HCT116 (cell line): Measurements from ENCODE around the gene ABLIM1. TPM values are rescaled to one million over a fixed set of nuclear protein-coding genes. Genes with fewer than 3 reads are reported as not detected.

Source experiments
- ATAC-seq: fragments of 200-7000 bp; cut with Tn5 transposase; 2 replicates; pipeline ENCODE4 v1.9.1; 2020; ENCODE audit warnings: mild to moderate bottlenecking, moderate library complexity
- BruUV-seq: library from RNA; stranded (reverse); fragments of 400-500 nt; replicated peaks from 2 replicates; lab custom pipeline; 2021; lab: Mats Ljungman, UMichigan
- CTCF ChIA-PET: fragments of 300-600 bp; sonication (Branson Sonifier 250); formaldehyde crosslinking; loops from one replicate; lab custom pipeline; 2021; ENCODE audit warnings: antibody characterized with exemption; lab: Charles Lee
- POLR2A ChIA-PET: fragments of 300-600, 350-600 bp; sonication (Branson Sonifier 250); formaldehyde crosslinking; loops from one replicate; lab custom pipeline; 2021; ENCODE audit warnings: antibody characterized with exemption; lab: Charles Lee
- RAD21 ChIA-PET, 2 experiments: fragments of 300-600 bp; sonication (Branson Sonifier 250); formaldehyde crosslinking; loops; one replicate each; lab custom pipeline; 2023; ENCODE audit warnings: low total read pairs in 2 of 2; ENCODE audit not compliant: uncharacterized antibody in 2 of 2, unreplicated experiment in 2 of 2, low non-redundant PET in 1 of 2; lab: Charles Lee
- DNase-seq: peaks from one replicate; pipeline ENCODE4 v3.0.0-alpha.2; 2010; ENCODE audit warnings: low read depth, low spot score
- H2AFZ ChIP-seq: fragments of 200-600 bp; shearing (Covaris generic), sonication (generic); 2 replicates; pipeline ENCODE4 v1.6.1; 2017; ENCODE audit warnings: low read depth, mixed run types, mixed read lengths, antibody characterized with exemption, low read length; ENCODE audit not compliant: poor library complexity, severe bottlenecking
- H3K27ac ChIP-seq: 2 replicates; pipeline ENCODE4 v1.5.1; 2012; ENCODE audit warnings: low read depth, low read length
- H3K27me3 ChIP-seq: fragments of 200-600 bp; sonication (generic); 2 replicates; pipeline ENCODE4 v1.6.1; 2016; ENCODE audit warnings: mixed run types, low read length, mixed read lengths; ENCODE audit not compliant: insufficient read depth
- H3K36me3 ChIP-seq, 2 experiments: fragments of 200-500 bp in 1 of 2; fragments of 200-600 bp in 1 of 2; sonication (Bioruptor generic) in 1 of 2; sonication (generic) in 1 of 2; 2 replicates each; pipeline versions ENCODE4 v1.5.1 to v1.6.1; 2014 to 2016; ENCODE audit warnings: low read length in 2 of 2, inconsistent platforms in 1 of 2, mixed read lengths in 1 of 2, mixed run types in 1 of 2; ENCODE audit not compliant: insufficient read depth in 2 of 2, control insufficient read depth in 1 of 2
- H3K4me1 ChIP-seq, 2 experiments: fragments of 200-600 bp in 1 of 2; sonication (generic) in 1 of 2; 2 replicates each; pipeline versions ENCODE4 v1.5.1 to v1.6.1; 2012 to 2017; ENCODE audit warnings: low read length in 2 of 2, inconsistent platforms in 1 of 2, mild to moderate bottlenecking in 1 of 2, mixed read lengths in 1 of 2, mixed run types in 1 of 2, moderate library complexity in 1 of 2; ENCODE audit not compliant: insufficient read depth in 2 of 2, control insufficient read depth in 1 of 2
- H3K4me2 ChIP-seq: fragments of 200-600 bp; sonication (generic); 2 replicates; pipeline ENCODE4 v1.6.1; 2017; ENCODE audit warnings: mixed run types, low read length, mixed read lengths
- H3K4me3 ChIP-seq, 2 experiments: fragments of 200-600 bp in 1 of 2; sonication (generic) in 1 of 2; replicated peaks in 1 of 2; 2 replicates each; pipeline ENCODE4 v1.5.1; 2011 to 2016; ENCODE audit warnings: low read length in 2 of 2, control low read depth in 1 of 2, low read depth in 1 of 2, mild to moderate bottlenecking in 1 of 2, mixed read lengths in 1 of 2, mixed run types in 1 of 2
- H3K79me2 ChIP-seq: fragments of 200-600 bp; sonication (generic); 2 replicates; pipeline ENCODE4 v1.6.1; 2017; ENCODE audit warnings: mild to moderate bottlenecking, mixed run types, low read length, moderate library complexity, mixed read lengths; ENCODE audit not compliant: insufficient read depth
- H3K9ac ChIP-seq: fragments of 200-600 bp; sonication (generic); 2 replicates; pipeline ENCODE4 v1.6.1; 2016; ENCODE audit warnings: low read length, mixed read lengths
- H3K9me2 ChIP-seq: fragments of 200-600 bp; sonication (generic), shearing (Covaris generic); 2 replicates; pipeline ENCODE4 v1.6.1; 2017; ENCODE audit warnings: mixed run types, mild to moderate bottlenecking, moderate library complexity; ENCODE audit not compliant: insufficient read depth
- H3K9me3 ChIP-seq, 2 experiments: fragments of 200-500 bp in 1 of 2; fragments of 200-600 bp in 1 of 2; sonication (Bioruptor generic) in 1 of 2; sonication (generic) in 1 of 2; 2 replicates each; pipeline ENCODE4 v1.6.1; 2014 to 2017; ENCODE audit warnings: low read length in 2 of 2, mixed read lengths in 2 of 2, inconsistent platforms in 1 of 2, low read depth in 1 of 2, mild to moderate bottlenecking in 1 of 2, mixed run types in 1 of 2, moderate library complexity in 1 of 2; ENCODE audit not compliant: control insufficient read depth in 1 of 2, insufficient read depth in 1 of 2
- H4K20me1 ChIP-seq: fragments of 200-600 bp; sonication (generic), shearing (Covaris generic); 2 replicates; pipeline ENCODE4 v1.6.1; 2017; ENCODE audit warnings: mixed run types, mild to moderate bottlenecking, moderate library complexity; ENCODE audit not compliant: insufficient read depth
- CBX3 ChIP-seq: IDR thresholded peaks from 2 replicates; pipeline ENCODE4 v1.6.1; 2012; ENCODE audit warnings: low read depth
- CTCF ChIP-seq, 3 experiments: fragments of 200-600 bp in 1 of 3; sonication (generic) in 1 of 3; IDR thresholded peaks in 2 of 3; conservative IDR thresholded peaks in 1 of 3; 2 replicates each; pipeline ENCODE4 v1.5.1; 2012 to 2017; ENCODE audit warnings: low read depth in 2 of 3, low read length in 2 of 3, antibody characterized with exemption in 1 of 3, borderline replicate concordance in 1 of 3, control low read depth in 1 of 3, mild to moderate bottlenecking in 1 of 3, mixed read lengths in 1 of 3, mixed run types in 1 of 3, moderate library complexity in 1 of 3; ENCODE audit not compliant: insufficient read depth in 1 of 3
- EGR1 ChIP-seq: IDR thresholded peaks from 2 replicates; pipeline ENCODE4 v1.6.1; 2012; ENCODE audit warnings: low read depth
- EZH2 ChIP-seq: fragments of 200-600 bp; sonication (generic); IDR thresholded peaks from 2 replicates; pipeline ENCODE4 v1.6.1; 2017; ENCODE audit warnings: antibody characterized with exemption, mixed run types
- EZH2phosphoT487 ChIP-seq: fragments of 200-600 bp; IDR thresholded peaks from 2 replicates; pipeline ENCODE4 v1.6.1; 2018; ENCODE audit warnings: antibody characterized with exemption, borderline replicate concordance
- FOSL1 ChIP-seq: IDR thresholded peaks from 2 replicates; pipeline ENCODE4 v1.6.1; 2012; ENCODE audit warnings: low read depth
- MAX ChIP-seq: IDR thresholded peaks from 2 replicates; pipeline ENCODE4 v1.6.1; 2012
- POLR2A ChIP-seq: IDR thresholded peaks from 2 replicates; pipeline ENCODE4 v1.7.0; 2011; ENCODE audit warnings: borderline replicate concordance; ENCODE audit not compliant: insufficient read depth, insufficient read length; ENCODE audit errors: extremely low read depth
- RAD21 ChIP-seq: IDR thresholded peaks from 2 replicates; pipeline ENCODE4 v1.6.1; 2012; ENCODE audit warnings: low read depth, mild to moderate bottlenecking
- REST ChIP-seq: IDR thresholded peaks from 2 replicates; pipeline ENCODE4 v1.6.1; 2012; ENCODE audit warnings: low read depth
- SIN3A ChIP-seq: IDR thresholded peaks from 2 replicates; pipeline ENCODE4 v1.6.1; 2012; ENCODE audit warnings: low read depth
- SP1 ChIP-seq: IDR thresholded peaks from 2 replicates; pipeline ENCODE4 v1.6.1; 2012; ENCODE audit warnings: low read depth
- TCF7L2 ChIP-seq: IDR thresholded peaks from 2 replicates; pipeline ENCODE4 v1.7.0; 2011; ENCODE audit warnings: borderline replicate concordance, inconsistent platforms; ENCODE audit not compliant: insufficient read depth, insufficient read length; ENCODE audit errors: extremely low read depth
- ZBTB33 ChIP-seq: IDR thresholded peaks from 2 replicates; pipeline ENCODE4 v1.6.1; 2011; ENCODE audit warnings: mild to moderate bottlenecking, low read length, moderate library complexity; ENCODE audit not compliant: insufficient replicate concordance; ENCODE audit errors: extremely low read depth
- ZNF274 ChIP-seq: fragments of 200-500 bp; sonication (Bioruptor generic); IDR thresholded peaks from 2 replicates; pipeline ENCODE4 v1.6.1; 2014; ENCODE audit warnings: mild to moderate bottlenecking, low read depth, low read length, inconsistent platforms
- intact Hi-C: fragments of 100-400 bp; cut with micrococcal nuclease; formaldehyde crosslinking; loops from 2 replicates; pipeline ENCODE4 v1.10.0; 2022
- total RNA-seq: library from RNA; stranded (reverse); gene quantifications from one replicate; pipeline ENCODE4 v1.2.1, GENCODE V29; 2021; ENCODE audit not compliant: unreplicated experiment

ABLIM1 gene
- total RNA-seq, 1 experiment from 2014 or later = 96.2 TPM

GRCh38 chr10:114441107-114441506 lies 217.0 kb downstream of the ABLIM1 start:
- H4K20me1 ChIP-seq = no peaks in the 10 kb centered on the region

More at GRCh38 chr10:114441107-114441506, 217.0 kb downstream of the ABLIM1 start:
- H3K4me1 ChIP-seq = no peaks in the 10 kb centered on the region
- no peak overlapping the region for H3K27ac ChIP-seq
- ChIA-PET POLR2A (no interaction called here), CTCF (interaction anchor here (6.3 kb wide), 1 partner anchor 137 kb away, joined by 45 read pairs; no protein-coding TSS in a partner anchor), RAD21 (no interaction called here)
- H3K79me2 ChIP-seq = no peaks in the 10 kb centered on the region
- H3K4me3 ChIP-seq = no peak overlapping the region
- intact Hi-C loops = no loop called here
- peaks cover 26 to 33% of the 10 kb centered on the region in 2 experiments; a peak in 3 of 4 replicates for H3K36me3 ChIP-seq
- no peak for ATAC-seq
- H3K9me3 ChIP-seq = no peaks in the 10 kb centered on the region
- H3K27me3 ChIP-seq = no peaks in the 10 kb centered on the region
- H2AFZ ChIP-seq = no peak overlapping the region
- TF ChIP-seq FOSL1 (no peak), CBX3 (no peak), EZH2 (no peak), TCF7L2 (no peak), EZH2phosphoT487 (no peak), SP1 (no peak), SIN3A (no peak), ZNF274 (no peak), POLR2A (no peak), REST (no peak), EGR1 (no peak), ZBTB33 (no peak), CTCF (IDR thresholded peaks at IDR 0.05 in 2 of 3, conservative IDR thresholded peaks at IDR 0.05 in 1 of 3; ENCODE audit: borderline replicate concordance in 1 of 3, insufficient read depth in 1 of 3, low read depth in 2 of 3, low read length in 2 of 3) (no peak), MAX (no peak), RAD21 (no peak)
- no peaks in the 10 kb centered on the region for H3K9me2 ChIP-seq
- H3K4me2 ChIP-seq = no peak overlapping the region
- H3K9ac ChIP-seq = no peak overlapping the region
- no TSS peak for BruUV-seq
- no peak for DNase-seq
